Peyer's patch (tissue), 4 donors: ENCODE data around the gene BDNF.

Experiments used
- CTCF ChIP-seq, 6 experiments: fragments of 450-650 bp in 4 of 6; fragments of 200-600 bp in 2 of 6; sonication (generic) in 1 of 6; IDR thresholded peaks; one replicate each; pipeline ENCODE4 v1.5.1; 2017 to 2019; ENCODE audit warnings: antibody characterized with exemption in 6 of 6, mild to moderate bottlenecking in 3 of 6, moderate library complexity in 1 of 6
- POLR2A ChIP-seq, 2 donors: fragments of 450-650 bp; IDR thresholded peaks; one replicate each; pipeline ENCODE4 v1.5.1; 2017; ENCODE audit warnings: antibody characterized with exemption in 2 of 2, mild to moderate bottlenecking in 2 of 2, moderate library complexity in 2 of 2

- TF ChIP-seq CTCF (IDR thresholded peaks at IDR 0.05) (no peak), POLR2A (IDR thresholded peaks at IDR 0.05) (no peak)
Measured at GRCh38 chr11:27656320-27656719, 43.9 kb downstream of the BDNF start.
